ENCODE results near the gene TBATA. TPM values are rescaled to one million over a fixed set of nuclear protein-coding genes. Genes with fewer than 3 reads are reported as not detected.

Gene TBATA
- total and polyA plus RNA-seq, 2 of the 8 experiments (the other 6 are each of a cell fraction or from before 2014, with no cell fraction given) = not detected

DNA sequence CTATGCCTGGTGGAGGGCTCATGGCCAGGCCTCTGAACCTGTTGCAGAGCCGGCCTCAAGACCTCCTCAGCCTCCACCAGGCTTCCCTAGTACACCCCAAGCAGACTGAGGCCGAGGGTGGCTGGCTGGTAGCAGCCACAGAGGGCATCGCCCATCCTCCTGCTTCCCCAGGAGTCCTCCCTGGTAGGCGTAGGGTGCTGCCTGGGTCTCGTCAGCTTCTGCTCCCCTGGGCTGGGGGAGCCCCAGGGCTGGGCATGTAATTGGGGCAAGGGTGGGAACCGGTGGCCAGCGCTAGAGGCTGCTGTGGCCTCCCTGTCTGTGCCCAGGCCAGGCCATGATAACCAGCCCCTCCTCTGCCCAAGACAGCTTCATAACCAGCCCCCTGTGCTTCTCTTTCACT is 32.6 kb downstream of the TBATA start:
- no peak overlapping the region for H3K4me3 ChIP-seq (ENCODE audit: extremely low read depth in 1 of 4, insufficient read depth in 2 of 4, low read depth in 3 of 4, low read length in 4 of 4)
- no peak overlapping the region for H2AK5ac ChIP-seq (ENCODE audit: low read depth, low read length)
- H3K27ac ChIP-seq (ENCODE audit: low read depth, low read length) = no peak overlapping the region
- WGBS, 2 experiments (ENCODE audit: extremely low coverage in 1 of 2, insufficient coverage in 1 of 2, insufficient read length in 1 of 2, insufficient replicate concordance in 2 of 2, low coverage in 1 of 2, low lambda C conversion rate in 2 of 2, missing lambda C conversion rate in 1 of 2) = 92% methylated on average over 7 of the region's 7 CpGs; no CpG with 5 or more reads in 1 of the 2 experiments
- no peak for TF ChIP-seq RXRA (IDR thresholded peaks at IDR 0.05; ENCODE audit: insufficient read depth, low read depth, low read length)
- no peak for TF ChIP-seq POLR2A (IDR thresholded peaks at IDR 0.05; ENCODE audit: control extremely low read depth in 1 of 2, low read depth in 2 of 2, low read length in 2 of 2)
- TF ChIP-seq, protein P1, sequence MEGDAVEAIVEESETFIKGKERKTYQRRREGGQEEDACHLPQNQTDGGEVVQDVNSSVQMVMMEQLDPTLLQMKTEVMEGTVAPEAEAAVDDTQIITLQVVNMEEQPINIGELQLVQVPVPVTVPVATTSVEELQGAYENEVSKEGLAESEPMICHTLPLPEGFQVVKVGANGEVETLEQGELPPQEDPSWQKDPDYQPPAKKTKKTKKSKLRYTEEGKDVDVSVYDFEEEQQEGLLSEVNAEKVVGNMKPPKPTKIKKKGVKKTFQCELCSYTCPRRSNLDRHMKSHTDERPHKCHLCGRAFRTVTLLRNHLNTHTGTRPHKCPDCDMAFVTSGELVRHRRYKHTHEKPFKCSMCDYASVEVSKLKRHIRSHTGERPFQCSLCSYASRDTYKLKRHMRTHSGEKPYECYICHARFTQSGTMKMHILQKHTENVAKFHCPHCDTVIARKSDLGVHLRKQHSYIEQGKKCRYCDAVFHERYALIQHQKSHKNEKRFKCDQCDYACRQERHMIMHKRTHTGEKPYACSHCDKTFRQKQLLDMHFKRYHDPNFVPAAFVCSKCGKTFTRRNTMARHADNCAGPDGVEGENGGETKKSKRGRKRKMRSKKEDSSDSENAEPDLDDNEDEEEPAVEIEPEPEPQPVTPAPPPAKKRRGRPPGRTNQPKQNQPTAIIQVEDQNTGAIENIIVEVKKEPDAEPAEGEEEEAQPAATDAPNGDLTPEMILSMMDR (IDR thresholded peaks at IDR 0.05; ENCODE audit: control extremely low read depth in 1 of 3, insufficient read depth in 1 of 3, low read depth in 1 of 3, low read length in 3 of 3) = no peak
- TF ChIP-seq, protein P2, sequence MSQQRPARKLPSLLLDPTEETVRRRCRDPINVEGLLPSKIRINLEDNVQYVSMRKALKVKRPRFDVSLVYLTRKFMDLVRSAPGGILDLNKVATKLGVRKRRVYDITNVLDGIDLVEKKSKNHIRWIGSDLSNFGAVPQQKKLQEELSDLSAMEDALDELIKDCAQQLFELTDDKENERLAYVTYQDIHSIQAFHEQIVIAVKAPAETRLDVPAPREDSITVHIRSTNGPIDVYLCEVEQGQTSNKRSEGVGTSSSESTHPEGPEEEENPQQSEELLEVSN (IDR thresholded peaks at IDR 0.05) = no peak
- no peak for TF ChIP-seq SUZ12 (IDR thresholded peaks at IDR 0.05; ENCODE audit: low read length)
- H2AFZ ChIP-seq (ENCODE audit: low read length) = no peak overlapping the region
- no peak overlapping the region for H3K18ac ChIP-seq (ENCODE audit: extremely low read depth, low read length)
- no peak overlapping the region for H4K5ac ChIP-seq (ENCODE audit: insufficient read length, low read depth, low read length)
- CTCF ChIA-PET (ENCODE audit: partially characterized antibody) = interaction anchor here (1.4 to 3.7 kb wide), 4 partner anchors 12 to 39 kb away, joined by 4 to 11 read pairs (median 4); no protein-coding TSS in a partner anchor
- peaks cover 0 to 3% (median 0%) of the 10 kb centered on the region in 4 experiments; a peak in 3 of 7 replicates for H3K4me1 ChIP-seq (replicated peaks in 1 of 4; ENCODE audit: control insufficient read depth in 3 of 4, insufficient read depth in 4 of 4, low read length in 3 of 4)
- H2BK15ac ChIP-seq (ENCODE audit: low read length) = no peak overlapping the region
- H3K23me2 ChIP-seq (ENCODE audit: low read depth, low read length) = no peaks in the 10 kb centered on the region
- no peak overlapping the region for H2BK20ac ChIP-seq (ENCODE audit: low read length)
- H3K56ac ChIP-seq (replicated peaks; ENCODE audit: insufficient read length, low read depth, low read length) = no peak overlapping the region
- H3K79me2 ChIP-seq (ENCODE audit: control insufficient read depth in 1 of 2, insufficient read depth in 2 of 2, low read length in 2 of 2) = no peaks in the 10 kb centered on the region
- POLR2A ChIA-PET (ENCODE audit: partially characterized antibody) = no interaction called here
- H4K91ac ChIP-seq (replicated peaks; ENCODE audit: insufficient read length, low read length) = no peak overlapping the region
- no peak for DNase-seq (ENCODE audit: low read depth in 1 of 2, low spot score in 2 of 2)
- no peaks in the 10 kb centered on the region for H3K36me3 ChIP-seq (ENCODE audit: control insufficient read depth in 2 of 4, insufficient read depth in 4 of 4, low read length in 3 of 4)
- H2BK5ac ChIP-seq (ENCODE audit: low read depth, low read length) = no peak overlapping the region
- H3K4me2 ChIP-seq (ENCODE audit: insufficient read depth in 1 of 2, low read depth in 2 of 2, low read length in 2 of 2) = no peak overlapping the region
- H3K23ac ChIP-seq (ENCODE audit: insufficient read length) = no peak overlapping the region
- H3K14ac ChIP-seq (ENCODE audit: insufficient read length) = no peak overlapping the region
- H2BK120ac ChIP-seq (replicated peaks; ENCODE audit: low read depth, low read length) = no peak overlapping the region
- H3K27me3 ChIP-seq (replicated peaks in 1 of 4; ENCODE audit: control insufficient read depth in 3 of 4, extremely low read depth in 1 of 4, insufficient read depth in 3 of 4, low read length in 3 of 4) = no peaks in the 10 kb centered on the region
- H4K20me1 ChIP-seq (replicated peaks in 1 of 2; ENCODE audit: control insufficient read depth in 1 of 2, insufficient read depth in 2 of 2, low read length in 2 of 2) = no peaks in the 10 kb centered on the region
- no peak overlapping the region for H2BK12ac ChIP-seq (ENCODE audit: low read depth, low read length)
- FAIRE-seq = no peak
- H4K8ac ChIP-seq (ENCODE audit: extremely low read depth, insufficient read depth, low read length) = no peak overlapping the region
- no peak overlapping the region for H3K4ac ChIP-seq (replicated peaks; ENCODE audit: insufficient read length, low read depth, low read length)
- no peak overlapping the region for H3K9ac ChIP-seq (replicated peaks in 1 of 4; ENCODE audit: extremely low read depth in 1 of 4, low read depth in 3 of 4, low read length in 3 of 4)
- H3K79me1 ChIP-seq (ENCODE audit: low read depth, low read length) = no peaks in the 10 kb centered on the region
- no peaks in the 10 kb centered on the region for H3K9me3 ChIP-seq (ENCODE audit: insufficient read depth in 2 of 2, low read depth in 1 of 2, low read length in 1 of 2)

Data from H1 (cell line).